PC-9 (cell line): ENCODE measurements around the gene POLR2J2.
"Not testable (repeated sequence)": the region's sequence is repeated elsewhere in the genome, so short reads cannot be mapped to it uniquely, and the experiment has no call there.

Experiments
- CTCF ChIP-seq: fragments of 200-600 bp; sonication (generic); conservative IDR thresholded peaks from 2 replicates; pipeline ENCODE4 v1.6.1; 2017; ENCODE audit warnings: mixed run types, antibody characterized with exemption, mild to moderate bottlenecking, moderate library complexity
- EZH2 ChIP-seq: fragments of 200-600 bp; sonication (generic); IDR thresholded peaks from 2 replicates; pipeline ENCODE4 v1.8.0; 2017; ENCODE audit warnings: antibody characterized with exemption, low read depth

DNA sequence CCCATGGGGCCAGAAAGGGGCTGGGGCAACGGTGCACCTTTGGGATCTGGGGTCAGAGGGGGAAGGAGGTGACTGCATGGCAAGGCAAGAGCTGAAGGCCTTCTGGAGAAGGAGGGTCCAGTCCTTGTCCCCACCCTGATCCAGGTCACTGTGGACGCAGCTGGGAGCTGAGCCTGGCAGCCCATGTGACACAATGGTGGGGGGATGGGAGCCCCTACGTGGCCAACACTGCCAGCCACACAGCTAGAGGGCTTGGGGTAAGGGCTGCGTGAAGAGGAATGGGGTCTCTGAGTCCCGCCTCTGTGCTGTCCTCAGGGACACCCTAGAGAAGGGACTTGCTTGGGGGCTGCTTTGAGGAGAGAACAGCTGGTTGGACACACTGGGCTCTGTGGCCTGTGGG, 9.3 kb upstream of the POLR2J2 start:
- not testable (repeated sequence) for TF ChIP-seq CTCF, EZH2
